ENCODE results near the gene GRB7.
A peak's percentile ranks its signal among the peaks of the same experiment; 100 is the strongest.

The GRB7 gene

GRCh38 chr17:39701012-39701783 lies 36.5 kb upstream of the GRB7 start:
- peaks cover 8% of the 10 kb centered on the region for H3K36me3 ChIP-seq (ENCODE audit: control insufficient read depth, insufficient read depth, low read length)
- H3K27ac ChIP-seq (ENCODE audit: low read depth, low read length, severe bottlenecking), result peak overlapping the region; percentile 41
- H3K4me3 ChIP-seq (ENCODE audit: extremely low read depth, insufficient read depth, low read length, poor library complexity, severe bottlenecking), result peak overlapping the region; percentile 81
- H3K4me1 ChIP-seq (ENCODE audit: control insufficient read depth, insufficient read depth, low read length, poor library complexity, severe bottlenecking), result peaks cover 14% of the 10 kb centered on the region
- no peaks in the 10 kb centered on the region for H3K9me3 ChIP-seq (ENCODE audit: control insufficient read depth, low read length)
- WGBS, 2 experiments (ENCODE audit: insufficient coverage in 2 of 2), result 15 to 16% methylated on average over 9 to 10 of the region's 10 CpGs

GRCh38 chr17:39701784-39702422 lies 35.8 kb upstream of the GRB7 start:
- H3K4me3 ChIP-seq (ENCODE audit: extremely low read depth, insufficient read depth, low read length, poor library complexity, severe bottlenecking), result peak overlapping the region; percentile 81

DNA sequence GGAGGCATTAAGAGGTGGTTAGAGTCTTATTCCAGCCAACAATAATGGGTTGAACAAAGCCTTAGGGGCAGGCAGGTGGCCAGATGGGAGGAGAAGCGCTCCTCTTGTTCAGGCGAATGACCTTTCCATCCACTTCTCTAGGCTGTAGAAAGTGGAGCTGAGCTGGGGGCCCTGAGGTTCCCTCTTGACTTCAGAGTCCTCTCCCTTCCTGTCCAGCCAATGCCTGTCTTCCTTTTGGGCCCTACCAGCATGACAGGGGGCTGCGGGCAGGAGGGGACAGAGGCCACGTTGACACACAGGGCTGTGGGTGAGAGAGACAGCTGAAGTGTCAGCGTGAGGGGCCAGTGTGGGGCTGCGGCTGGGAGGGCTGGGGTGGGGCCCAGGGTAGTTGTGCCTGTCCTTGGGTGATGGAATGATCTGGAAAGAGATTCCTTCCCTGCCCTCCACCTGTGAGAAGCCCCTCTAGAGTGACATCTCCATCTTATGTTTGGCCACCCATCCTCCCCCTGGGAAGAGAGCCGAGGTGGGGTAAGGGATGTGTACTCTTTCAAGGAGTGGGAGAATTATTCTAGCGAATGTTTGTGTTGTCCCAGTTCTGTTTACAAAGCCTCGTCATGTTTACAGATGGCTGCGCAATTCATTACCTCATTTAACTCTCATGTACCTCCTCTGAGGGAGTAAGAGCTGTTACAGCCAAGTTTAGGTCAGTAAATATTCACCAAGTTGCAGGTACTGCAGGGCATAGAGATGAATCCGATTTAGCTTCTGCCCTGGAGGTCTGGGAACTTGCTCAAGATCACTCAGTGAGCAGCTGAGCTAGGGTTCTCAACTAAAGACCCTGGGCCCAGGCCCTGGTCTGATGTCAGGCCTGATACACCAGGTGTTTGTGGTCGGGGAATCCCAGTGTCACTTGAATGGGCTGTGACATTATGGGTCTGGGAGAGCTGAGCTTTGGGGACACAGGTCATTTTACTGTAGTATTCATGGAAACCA lies 34.5 kb upstream of the GRB7 start:
- Histone ChIP-seq H3K27ac (ENCODE audit: low read depth, low read length, severe bottlenecking) (no peak overlapping the region), H3K36me3 (ENCODE audit: control insufficient read depth, insufficient read depth, low read length) (peaks cover 18% of the 10 kb centered on the region), H3K4me1 (ENCODE audit: control insufficient read depth, insufficient read depth, low read length, poor library complexity, severe bottlenecking) (peaks cover 14% of the 10 kb centered on the region), H3K4me3 (ENCODE audit: extremely low read depth, insufficient read depth, low read length, poor library complexity, severe bottlenecking) (no peak overlapping the region), H3K9me3 (ENCODE audit: control insufficient read depth, low read length) (no peaks in the 10 kb centered on the region)
- 79 to 83% methylated on average over 4 to 9 of the region's 12 CpGs for WGBS, 2 experiments (ENCODE audit: insufficient coverage in 2 of 2)

More at GRCh38 chr17:39701784-39702422, 35.8 kb upstream of the GRB7 start:
- H3K36me3 ChIP-seq (ENCODE audit: control insufficient read depth, insufficient read depth, low read length), result peaks cover 10% of the 10 kb centered on the region
- H3K27ac ChIP-seq (ENCODE audit: low read depth, low read length, severe bottlenecking), result no peak overlapping the region
- peaks cover 14% of the 10 kb centered on the region for H3K4me1 ChIP-seq (ENCODE audit: control insufficient read depth, insufficient read depth, low read length, poor library complexity, severe bottlenecking)
- 82 to 87% methylated on average over 3 of the region's 4 CpGs for WGBS, 2 experiments (ENCODE audit: insufficient coverage in 2 of 2)
- no peaks in the 10 kb centered on the region for H3K9me3 ChIP-seq (ENCODE audit: control insufficient read depth, low read length)

GRCh38 chr17:39703913-39704312 lies 33.8 kb upstream of the GRB7 start:
- H3K36me3 ChIP-seq (ENCODE audit: control insufficient read depth, insufficient read depth, low read length), result peaks cover 25% of the 10 kb centered on the region
- H3K4me3 ChIP-seq (ENCODE audit: extremely low read depth, insufficient read depth, low read length, poor library complexity, severe bottlenecking), result no peak overlapping the region
- peaks cover 14% of the 10 kb centered on the region for H3K4me1 ChIP-seq (ENCODE audit: control insufficient read depth, insufficient read depth, low read length, poor library complexity, severe bottlenecking)
- no peaks in the 10 kb centered on the region for H3K9me3 ChIP-seq (ENCODE audit: control insufficient read depth, low read length)
- no peak overlapping the region for H3K27ac ChIP-seq (ENCODE audit: low read depth, low read length, severe bottlenecking)
- WGBS, 2 experiments (ENCODE audit: insufficient coverage in 2 of 2), result 97 to 100% methylated on average over 2 to 4 of the region's 5 CpGs

- Histone ChIP-seq H3K4me1 (ENCODE audit: control insufficient read depth, insufficient read depth, low read length, poor library complexity, severe bottlenecking) (peaks cover 8% of the 10 kb centered on the region), H3K27ac (ENCODE audit: low read depth, low read length, severe bottlenecking) (no peak overlapping the region)
- 70 to 74% methylated on average over 8 to 11 of the region's 11 CpGs for WGBS, 2 experiments (ENCODE audit: insufficient coverage in 2 of 2)
Measured at GRCh38 chr17:39704821-39705551, 32.8 kb upstream of the GRB7 start.

DNA sequence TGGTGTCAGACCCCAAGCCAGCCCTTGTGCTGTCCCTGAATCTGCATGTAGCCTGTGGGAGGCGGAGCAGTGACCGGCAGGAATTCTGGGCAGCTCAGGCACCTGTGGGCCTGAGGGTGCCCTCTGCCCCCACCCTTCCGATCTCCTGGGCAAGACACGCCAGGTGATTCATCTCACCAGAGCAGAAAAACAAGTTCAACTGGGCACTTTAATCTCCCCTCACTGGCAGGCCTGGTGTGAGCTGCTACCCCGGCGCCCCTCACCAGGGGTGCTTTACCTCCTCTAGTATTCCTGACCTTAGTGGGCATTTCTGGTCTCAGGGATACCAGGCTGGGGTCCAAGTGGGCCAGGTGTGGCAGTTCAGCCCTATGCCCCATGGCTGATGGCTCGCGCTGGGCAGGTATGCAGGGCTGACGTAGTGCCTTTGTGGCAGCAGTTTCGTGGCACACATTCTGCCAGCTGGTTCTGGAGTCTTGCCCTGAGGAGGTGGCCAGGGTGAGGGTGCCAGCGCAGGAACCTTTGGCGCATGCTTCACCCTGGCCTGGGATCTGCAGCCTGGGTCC lies 31.9 kb upstream of the GRB7 start:
- Histone ChIP-seq H3K4me3 (ENCODE audit: extremely low read depth, insufficient read depth, low read length, poor library complexity, severe bottlenecking) (no peak overlapping the region), H3K36me3 (ENCODE audit: control insufficient read depth, insufficient read depth, low read length) (peaks cover 44% of the 10 kb centered on the region), H3K27ac (ENCODE audit: low read depth, low read length, severe bottlenecking) (no peak overlapping the region), H3K4me1 (ENCODE audit: control insufficient read depth, insufficient read depth, low read length, poor library complexity, severe bottlenecking) (peaks cover 8% of the 10 kb centered on the region), H3K9me3 (ENCODE audit: control insufficient read depth, low read length) (no peaks in the 10 kb centered on the region)
- WGBS, 2 experiments (ENCODE audit: insufficient coverage in 2 of 2), result 91 to 97% methylated on average over 12 of the region's 12 CpGs

More at GRCh38 chr17:39704821-39705551, 32.8 kb upstream of the GRB7 start:
- Histone ChIP-seq H3K9me3 (ENCODE audit: control insufficient read depth, low read length) (no peaks in the 10 kb centered on the region), H3K36me3 (ENCODE audit: control insufficient read depth, insufficient read depth, low read length) (peaks cover 36% of the 10 kb centered on the region), H3K4me3 (ENCODE audit: extremely low read depth, insufficient read depth, low read length, poor library complexity, severe bottlenecking) (no peak overlapping the region)

DNA sequence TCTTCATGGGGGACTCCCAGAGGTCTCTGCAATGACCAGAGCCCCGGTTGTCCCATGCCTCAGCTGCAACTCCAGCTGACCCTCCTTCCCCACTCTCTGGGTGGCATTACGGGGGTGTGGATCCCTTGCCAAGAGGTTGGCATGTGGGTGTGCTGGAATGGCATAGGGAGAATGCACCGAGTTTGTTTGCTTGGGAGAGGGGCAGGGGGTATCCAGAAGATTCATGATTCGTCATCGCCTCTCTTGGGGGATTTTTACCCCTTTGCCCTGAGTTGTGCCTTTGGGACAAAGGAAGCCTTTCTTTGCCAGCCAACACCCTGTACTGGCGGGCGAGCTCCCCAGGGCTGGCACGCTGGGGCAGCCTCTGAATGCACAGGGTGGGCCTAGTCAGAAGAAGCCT lies 31.4 kb upstream of the GRB7 start:
- no peaks in the 10 kb centered on the region for H3K9me3 ChIP-seq (ENCODE audit: control insufficient read depth, low read length)
- WGBS, 2 experiments (ENCODE audit: insufficient coverage in 2 of 2), result 93 to 96% methylated on average over 3 to 4 of the region's 8 CpGs
- H3K27ac ChIP-seq (ENCODE audit: low read depth, low read length, severe bottlenecking), result no peak overlapping the region
- H3K4me1 ChIP-seq (ENCODE audit: control insufficient read depth, insufficient read depth, low read length, poor library complexity, severe bottlenecking), result peaks cover 3% of the 10 kb centered on the region
- H3K36me3 ChIP-seq (ENCODE audit: control insufficient read depth, insufficient read depth, low read length), result peaks cover 46% of the 10 kb centered on the region
- H3K4me3 ChIP-seq (ENCODE audit: extremely low read depth, insufficient read depth, low read length, poor library complexity, severe bottlenecking), result no peak overlapping the region

GRCh38 chr17:39706921-39707337 lies 30.8 kb upstream of the GRB7 start:
- WGBS, 2 experiments (ENCODE audit: insufficient coverage in 2 of 2), result 92 to 97% methylated on average over 6 to 7 of the region's 7 CpGs
- Histone ChIP-seq H3K27ac (ENCODE audit: low read depth, low read length, severe bottlenecking) (no peak overlapping the region), H3K9me3 (ENCODE audit: control insufficient read depth, low read length) (no peaks in the 10 kb centered on the region), H3K4me3 (ENCODE audit: extremely low read depth, insufficient read depth, low read length, poor library complexity, severe bottlenecking) (no peak overlapping the region), H3K36me3 (ENCODE audit: control insufficient read depth, insufficient read depth, low read length) (peaks cover 50% of the 10 kb centered on the region), H3K4me1 (ENCODE audit: control insufficient read depth, insufficient read depth, low read length, poor library complexity, severe bottlenecking) (no peaks in the 10 kb centered on the region)

DNA sequence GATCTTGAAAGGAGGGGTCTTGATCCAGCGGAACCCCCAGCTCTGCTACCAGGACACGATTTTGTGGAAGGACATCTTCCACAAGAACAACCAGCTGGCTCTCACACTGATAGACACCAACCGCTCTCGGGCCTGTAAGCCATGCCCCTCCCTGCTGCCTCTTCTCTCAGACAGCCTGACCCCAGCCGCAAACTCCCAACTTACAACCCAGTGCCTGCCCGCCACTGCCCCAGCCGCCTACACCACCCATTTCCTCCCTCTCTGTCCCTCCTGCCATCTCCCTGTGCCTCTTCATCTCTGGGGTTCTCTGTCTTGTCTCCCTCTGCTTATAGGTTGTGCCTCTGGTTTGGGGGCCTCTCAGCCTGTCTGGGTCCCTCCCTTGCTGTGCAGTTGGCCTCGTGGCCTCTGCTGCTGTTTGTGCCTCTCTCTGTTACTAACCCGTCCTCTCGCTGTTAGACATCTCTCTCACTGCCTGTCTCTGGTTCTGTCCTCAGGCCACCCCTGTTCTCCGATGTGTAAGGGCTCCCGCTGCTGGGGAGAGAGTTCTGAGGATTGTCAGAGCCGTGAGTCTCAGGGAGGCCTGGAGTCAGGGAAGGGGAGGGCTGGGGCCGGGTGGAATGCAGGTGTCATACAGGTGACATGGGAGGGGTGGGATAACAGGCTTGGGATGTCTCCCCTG lies 28.3 kb upstream of the GRB7 start:
- peaks cover 60% of the 10 kb centered on the region for H3K36me3 ChIP-seq (ENCODE audit: control insufficient read depth, insufficient read depth, low read length)
- H3K4me1 ChIP-seq (ENCODE audit: control insufficient read depth, insufficient read depth, low read length, poor library complexity, severe bottlenecking), result no peaks in the 10 kb centered on the region
- H3K4me3 ChIP-seq (ENCODE audit: extremely low read depth, insufficient read depth, low read length, poor library complexity, severe bottlenecking), result no peak overlapping the region
- no peaks in the 10 kb centered on the region for H3K9me3 ChIP-seq (ENCODE audit: control insufficient read depth, low read length)
- H3K27ac ChIP-seq (ENCODE audit: low read depth, low read length, severe bottlenecking), result no peak overlapping the region
- WGBS, 2 experiments (ENCODE audit: insufficient coverage in 2 of 2), result 93 to 94% methylated on average over 12 of the region's 14 CpGs
